Kidney glomerular epithelial cell (primary cell): ENCODE results near the gene TRIML1.
"Not testable (repeated sequence)": the region's sequence is repeated elsewhere in the genome, so short reads cannot be mapped to it uniquely, and the experiment has no call there.

Experiments
- DNase-seq: peaks from one replicate; lab custom pipeline; 2025; lab: John Stamatoyannopoulos, UW

Gene TRIML1

GRCh38 chr4:188154668-188155405 is 15.6 kb downstream of the TRIML1 start:
- DNase-seq, result no peak

GRCh38 chr4:188158336-188158735 is 19.1 kb downstream of the TRIML1 start:
- DNase-seq, result no peak

GRCh38 chr4:188159513-188160226 is 20.4 kb downstream of the TRIML1 start:
- DNase-seq, result not testable (repeated sequence)

- DNase-seq, result no peak
Observed at GRCh38 chr4:188160406-188160805, 21.2 kb downstream of the TRIML1 start.

- no peak for DNase-seq
Observed at GRCh38 chr4:188161167-188161566, 21.9 kb downstream of the TRIML1 start.

GRCh38 chr4:188162698-188163097 is 23.5 kb downstream of the TRIML1 start:
- no peak for DNase-seq

GRCh38 chr4:188168726-188169373 is 29.6 kb downstream of the TRIML1 start:
- no peak for DNase-seq

GRCh38 chr4:188171551-188171950 is 32.3 kb downstream of the TRIML1 start:
- no peak for DNase-seq

- DNase-seq, result no peak
Observed at GRCh38 chr4:188175288-188175687, 36.0 kb downstream of the TRIML1 start.

GRCh38 chr4:188177997-188178675 is 38.9 kb downstream of the TRIML1 start:
- DNase-seq, result no peak

GRCh38 chr4:188178806-188179205 is 39.6 kb downstream of the TRIML1 start:
- DNase-seq, result no peak

GRCh38 chr4:188187106-188187505 is 47.9 kb downstream of the TRIML1 start:
- DNase-seq, result no peak

GRCh38 chr4:188190461-188190860 is 51.2 kb downstream of the TRIML1 start:
- DNase-seq, result no peak

- no peak for DNase-seq
Observed at GRCh38 chr4:188194421-188194820, 55.2 kb downstream of the TRIML1 start.

GRCh38 chr4:188195389-188195985 is 56.2 kb downstream of the TRIML1 start:
- no peak for DNase-seq

- DNase-seq, result no peak
Observed at GRCh38 chr4:188196134-188196735, 57.0 kb downstream of the TRIML1 start.
